ENCODE measurements around the gene COLEC12.
A peak's percentile ranks its signal among the peaks of the same experiment; 100 is the strongest.

Gene COLEC12

GRCh38 chr18:267688-268552 is 232.6 kb downstream of the COLEC12 start, which contains the start of gene THOC1:
Gene THOC1, minus strand, starts transcription at chr18:268047. Its CDS starts 28 bp downstream, at chr18:268019.
- DNase-seq: peak; percentile 86

DNA sequence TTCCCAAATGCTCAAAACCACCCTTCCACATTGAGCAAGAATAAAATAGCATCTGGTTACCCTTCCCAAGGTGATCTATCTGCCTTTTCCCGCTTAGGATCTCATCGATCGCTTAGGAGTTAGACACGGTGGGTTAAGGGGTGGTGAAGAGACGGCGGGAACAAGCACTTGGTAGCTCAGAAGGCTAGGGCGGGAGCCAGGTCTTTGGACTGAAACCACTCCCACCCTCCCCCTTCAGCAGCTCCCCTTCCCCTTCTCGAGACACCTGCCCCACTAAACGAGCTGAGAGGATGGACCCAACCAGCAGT is 233.2 kb downstream of the COLEC12 start:
- DNase-seq: no peak
